K562 (cell line): ENCODE measurements around the gene CCL5. TPM values are rescaled to one million over a fixed set of nuclear protein-coding genes. Genes with fewer than 3 reads are reported as not detected.
A peak's percentile ranks its signal among the peaks of the same experiment; 100 is the strongest.

Experiments
- ATAC-seq: fragments of 200-7000 bp; cut with Tn5 transposase; 3 replicates; pipeline ENCODE4 v1.9.1; 2020; ENCODE audit warnings: moderate library complexity
- BruUV-seq: library from RNA; stranded (reverse); fragments of 400-500 nt; replicated peaks from 2 replicates; lab custom pipeline; 2021; lab: Mats Ljungman, UMichigan
- CTCF ChIA-PET: fragments of 300-600 bp; formaldehyde crosslinking; extraction: SDS; loops from one replicate; lab custom pipeline; 2021; ENCODE audit warnings: low intra/inter-chr PET ratio; lab: Yijun Ruan, JAX
- POLR2A ChIA-PET: fragments of 300-600, 350-650 bp; sonication (Branson Sonifier 250); formaldehyde crosslinking; extraction: SDS; loops from one replicate; lab custom pipeline; 2021; ENCODE audit warnings: antibody characterized with exemption, inconsistent platforms; lab: Yijun Ruan, JAX
- DNase-seq, 4 experiments: peaks; one replicate each; pipeline versions ENCODE4 v3.0.0 to v3.0.0-alpha.2; 2011 to 2018; ENCODE audit warnings: low spot score in 3 of 4, mixed read lengths in 3 of 4; ENCODE audit errors: extremely low read depth in 1 of 4
- FAIRE-seq: peaks from 2 replicates; lab custom pipeline; 2011; peaks lifted over from hg19 to GRCh38; lab: Jason Lieb, UNC
- H2AFZ ChIP-seq: 2 replicates; pipeline ENCODE4 v1.6.0; 2011; ENCODE audit warnings: low read depth, low read length, control low read depth, inconsistent platforms
- H3K27ac ChIP-seq: fragments of 200-600 bp; 3 replicates; pipeline ENCODE4 v1.8.0; 2011; ENCODE audit warnings: low read depth, mild to moderate bottlenecking, control low read depth, inconsistent platforms, low read length, moderate library complexity, mixed read lengths; ENCODE audit errors: extremely low read depth
- H3K27me3 ChIP-seq, 2 experiments: fragments of 300-600 bp in 1 of 2; 2 replicates in 1 of 2; 3 replicates in 1 of 2; pipeline versions ENCODE4 v1.6.0 to v1.8.0; 2011; ENCODE audit warnings: inconsistent platforms in 2 of 2, low read length in 2 of 2, mild to moderate bottlenecking in 1 of 2, mixed read lengths in 1 of 2, moderate library complexity in 1 of 2; ENCODE audit not compliant: control insufficient read depth in 2 of 2, insufficient read depth in 2 of 2
- H3K36me3 ChIP-seq: fragments of 300-600 bp; 3 replicates; pipeline ENCODE4 v1.8.0; 2011; ENCODE audit warnings: mild to moderate bottlenecking, low read length, inconsistent platforms; ENCODE audit not compliant: control insufficient read depth, insufficient read depth
- H3K4me1 ChIP-seq, 2 experiments: fragments of 200-600 bp in 1 of 2; replicated peaks in 1 of 2; 2 replicates in 1 of 2; 3 replicates in 1 of 2; pipeline versions ENCODE4 v1.5.1 to v1.8.0; 2011; ENCODE audit warnings: inconsistent platforms in 2 of 2, low read length in 2 of 2, mild to moderate bottlenecking in 1 of 2, mixed read lengths in 1 of 2, moderate library complexity in 1 of 2; ENCODE audit not compliant: control insufficient read depth in 2 of 2, insufficient read depth in 2 of 2
- H3K4me2 ChIP-seq: 2 replicates; pipeline ENCODE4 v1.6.1; 2011; ENCODE audit warnings: low read length, control low read depth, inconsistent platforms, mixed read lengths; ENCODE audit not compliant: insufficient read depth
- H3K4me3 ChIP-seq: fragments of 200-600 bp; sonication (generic), shearing (Covaris generic); 2 replicates; pipeline ENCODE4 v1.5.1; 2016; ENCODE audit warnings: control low read depth, inconsistent platforms
- H3K79me2 ChIP-seq: fragments of 200-600 bp; 3 replicates; pipeline ENCODE4 v1.8.0; 2011; ENCODE audit warnings: low read length, inconsistent platforms; ENCODE audit not compliant: control insufficient read depth, insufficient read depth
- H3K9ac ChIP-seq, 2 experiments: 2 replicates each; pipeline versions ENCODE4 v1.6.0 to v1.6.1; 2011; ENCODE audit warnings: low read depth in 2 of 2, low read length in 2 of 2, control low read depth in 1 of 2, inconsistent platforms in 1 of 2, mild to moderate bottlenecking in 1 of 2, mixed read lengths in 1 of 2; ENCODE audit not compliant: insufficient read depth in 1 of 2
- H3K9me1 ChIP-seq: one replicate; pipeline ENCODE4 v1.6.0; 2011; ENCODE audit warnings: inconsistent platforms, mild to moderate bottlenecking, low read length, moderate library complexity; ENCODE audit not compliant: control insufficient read depth, insufficient read depth
- H3K9me3 ChIP-seq: replicated peaks from 2 replicates; pipeline ENCODE4 v1.5.1; 2011; ENCODE audit warnings: low read depth, low read length, inconsistent platforms; ENCODE audit not compliant: control insufficient read depth, insufficient read depth
- H4K20me1 ChIP-seq: replicated peaks from 2 replicates; pipeline ENCODE4 v1.6.1; 2011; ENCODE audit warnings: low read length, inconsistent platforms, mixed read lengths; ENCODE audit not compliant: control insufficient read depth, insufficient read depth
- HSF4 ChIP-seq: fragments of 250-450 bp; sonication (Bioruptor Pico); IDR thresholded peaks from 2 replicates; pipeline ENCODE4 v2.1.2; 2022; ENCODE audit warnings: mild to moderate bottlenecking, moderate library complexity, borderline replicate concordance
- POLR2H ChIP-seq: IDR thresholded peaks from 2 replicates; pipeline ENCODE4 v1.6.1; 2016; ENCODE audit warnings: missing genetic modification characterization, low read depth, mild to moderate bottlenecking, control low read depth, missing compliant biosample characterization, moderate library complexity
- PTTG1 ChIP-seq: fragments of 450-650 bp; IDR thresholded peaks from 2 replicates; pipeline ENCODE4 v1.6.1; 2016; ENCODE audit warnings: low read depth, mild to moderate bottlenecking, missing genetic modification characterization, missing compliant biosample characterization
- PURB ChIP-seq: sonication (generic); formaldehyde crosslinking; IDR thresholded peaks from 2 replicates; pipeline ENCODE4 v1.9.0; 2021; ENCODE audit warnings: low read depth, mild to moderate bottlenecking, missing genetic modification reagents
- SRSF3 ChIP-seq: fragments of 200-400 bp; formaldehyde crosslinking; IDR thresholded peaks from 2 replicates; pipeline ENCODE4 v1.6.1; 2016; ENCODE audit warnings: mild to moderate bottlenecking, low read length, moderate library complexity; ENCODE audit not compliant: insufficient read depth
- SUPT5H ChIP-seq: fragments of 450-650 bp; IDR thresholded peaks from 2 replicates; pipeline ENCODE4 v1.6.1; 2016
- ZBTB17 ChIP-seq: fragments of 450-650 bp; formaldehyde crosslinking; IDR thresholded peaks from 2 replicates; pipeline ENCODE4 v1.4.0; 2020; ENCODE audit warnings: mild to moderate bottlenecking
- WGBS: fragments of 100-300 bp; shearing (Covaris generic); methylation state at CpG from one replicate; pipeline ENCODE4 v1.1.6; 2016; ENCODE audit warnings: low coverage, mixed read lengths; ENCODE audit not compliant: insufficient coverage; ENCODE audit errors: missing lambda C conversion rate; 5-methylcytosine and 5-hydroxymethylcytosine counted together
- in situ Hi-C: fragments of 300-500 bp; cut with MboI; formaldehyde crosslinking; loops from 4 replicates; pipeline ENCODE4 v1.15.0; 2018; ENCODE audit warnings: inconsistent platforms, mixed read lengths
- intact Hi-C: fragments of 100-400 bp; cut with micrococcal nuclease; formaldehyde crosslinking; loops from 2 replicates; pipeline ENCODE4 v1.14.2; 2022
- polyA plus RNA-seq, 8 experiments: library from polyadenylated mRNA; depleted of rRNA in 4 of 8; stranded (reverse) in 5 of 8; unstranded in 3 of 8; fragments of >200 nt; fragmentation: Nextera tagmentation in 2 of 8; fragmentation: Illumina TruSeq in 1 of 8; extraction: Ambion mirVana in 2 of 8; extraction: Trizol in 1 of 8; gene quantifications; 2 replicates each; pipeline versions ENCODE4 v1.2.1 to v1.2.3, GENCODE V29; 2011 to 2014; ENCODE audit warnings: inconsistent platforms in 1 of 8, missing spikeins in 1 of 8
- total RNA-seq, 7 experiments: library from RNA; depleted of rRNA in 6 of 7; stranded (reverse); fragments of >200 nt in 6 of 7; fragmentation: Illumina TruSeq in 2 of 7; extraction: Trizol in 2 of 7; gene quantifications; 2 replicates each; pipeline versions ENCODE4 v1.2.1 to v1.2.3, GENCODE V29; 2011 to 2021; ENCODE audit warnings: low replicate concordance in 1 of 7
- TF ChIP-seq, protein P1 (sequence below), 2 experiments: IDR thresholded peaks in 1 of 2; conservative IDR thresholded peaks in 1 of 2; 2 replicates each; pipeline ENCODE4 v1.6.1; 2016; ENCODE audit warnings: low read depth in 2 of 2, mild to moderate bottlenecking in 1 of 2, missing compliant biosample characterization in 1 of 2, missing genetic modification characterization in 1 of 2, moderate library complexity in 1 of 2
- TF ChIP-seq, protein P2 (sequence below): fragments of 450-650 bp; IDR thresholded peaks from one replicate; pipeline ENCODE4 v1.6.1; 2018; ENCODE audit warnings: mild to moderate bottlenecking, moderate library complexity; ENCODE audit not compliant: partially characterized antibody
- TF ChIP-seq, protein P3 (sequence below), 2 experiments: fragments of 450-650 bp; IDR thresholded peaks; 2 replicates each; pipeline ENCODE4 v1.6.1; 2016
- TF ChIP-seq, protein P4 (sequence below): fragments of 150-350 bp; conservative IDR thresholded peaks from 2 replicates; pipeline ENCODE4 v1.6.1; 2014; ENCODE audit warnings: low read length

The CCL5 gene
- total and polyA plus RNA-seq, 9 of the 15 experiments (the other 6 are each of a cell fraction or from before 2014, with no cell fraction given): 0.18 to 0.59 (median 0.45) TPM; not detected in 1

DNA sequence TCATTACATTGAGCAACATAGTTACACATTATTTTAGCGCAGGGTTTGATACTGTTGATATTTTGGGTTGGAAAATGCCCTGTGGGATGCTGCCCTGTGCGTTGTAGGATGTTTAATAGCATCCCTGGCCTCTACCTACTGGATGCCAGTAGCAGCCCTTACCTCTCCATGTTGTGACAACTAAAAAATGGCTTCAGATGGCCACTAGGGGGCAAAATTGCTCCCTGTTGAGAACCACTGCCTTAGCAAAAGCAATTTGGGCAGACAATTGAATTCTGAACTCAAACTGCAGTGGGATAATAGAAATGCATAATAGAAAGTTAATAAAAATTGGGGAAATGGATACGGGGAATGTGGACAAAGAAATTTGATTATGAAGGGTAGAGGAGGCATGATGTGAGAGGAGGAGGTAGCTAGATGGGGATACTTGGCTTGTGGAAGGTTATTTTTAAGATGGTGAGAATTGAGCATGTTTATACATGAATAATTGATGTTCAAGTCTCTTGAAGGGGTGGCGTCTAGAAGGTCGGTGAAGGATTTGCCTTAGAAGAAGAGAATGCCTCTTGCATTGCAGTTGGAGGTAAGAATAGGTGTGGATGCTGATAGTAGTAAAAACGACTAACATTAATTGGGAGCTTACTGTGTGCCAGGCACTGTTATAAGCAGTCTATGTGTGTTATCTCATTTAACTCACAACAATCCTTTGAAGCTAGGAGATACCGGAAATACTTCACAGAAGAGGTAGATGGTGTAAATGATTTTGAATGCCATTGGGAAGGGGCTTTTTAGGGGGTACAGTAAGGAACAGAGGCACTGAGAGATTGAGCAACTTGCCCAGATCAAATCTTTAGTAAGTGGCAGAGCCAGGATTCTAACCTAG lies 30.5 kb downstream of the CCL5 start:
- ChIA-PET CTCF (interaction anchor here (0.8 to 1.4 kb wide), 3 partner anchors 120 to 299 kb away, joined by 5 read pairs; no protein-coding TSS in a partner anchor), POLR2A (interaction anchor here (0.8 to 1.8 kb wide), 3 partner anchors 10 to 52 kb away, joined by 3 to 5 read pairs (median 4); no protein-coding TSS in a partner anchor)
- DNase-seq: peak; percentile 48 to 82 (median 54)
- H4K20me1 ChIP-seq: no peaks in the 10 kb centered on the region
- no peak overlapping the region for H3K4me3 ChIP-seq
- FAIRE-seq: no peak
- H3K4me2 ChIP-seq: no peak overlapping the region
- H3K9me1 ChIP-seq: no peaks in the 10 kb centered on the region
- no peaks in the 10 kb centered on the region for H3K9me3 ChIP-seq
- peak; percentile 92 for ATAC-seq
- in situ Hi-C loops (no loop called here), intact Hi-C loops (loop anchor here (5.0 to 10.0 kb wide), 3 partner anchors 93 to 295 kb away; partner anchors contain the start of gene LYZL6)
- H3K27ac ChIP-seq: no peak overlapping the region
- no TSS peak for BruUV-seq
- 30% methylated on average over 7 of the region's 7 CpGs for WGBS
- peaks cover 46% of the 10 kb centered on the region for H3K36me3 ChIP-seq
- no peaks in the 10 kb centered on the region for H3K4me1 ChIP-seq
- H3K27me3 ChIP-seq: no peaks in the 10 kb centered on the region
- no peak overlapping the region for H2AFZ ChIP-seq
- no peaks in the 10 kb centered on the region for H3K79me2 ChIP-seq
- no peak overlapping the region for H3K9ac ChIP-seq
- TF ChIP-seq HSF4 (no peak), POLR2H (tag) (no peak), ZBTB17 (no peak), SUPT5H (no peak), SRSF3 (no peak), PURB (CRISPR knock-in tag) (no peak), PTTG1 (tag) (no peak)
- TF ChIP-seq, protein P1, sequence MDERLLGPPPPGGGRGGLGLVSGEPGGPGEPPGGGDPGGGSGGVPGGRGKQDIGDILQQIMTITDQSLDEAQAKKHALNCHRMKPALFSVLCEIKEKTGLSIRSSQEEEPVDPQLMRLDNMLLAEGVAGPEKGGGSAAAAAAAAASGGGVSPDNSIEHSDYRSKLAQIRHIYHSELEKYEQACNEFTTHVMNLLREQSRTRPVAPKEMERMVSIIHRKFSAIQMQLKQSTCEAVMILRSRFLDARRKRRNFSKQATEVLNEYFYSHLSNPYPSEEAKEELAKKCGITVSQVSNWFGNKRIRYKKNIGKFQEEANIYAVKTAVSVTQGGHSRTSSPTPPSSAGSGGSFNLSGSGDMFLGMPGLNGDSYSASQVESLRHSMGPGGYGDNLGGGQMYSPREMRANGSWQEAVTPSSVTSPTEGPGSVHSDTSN (CRISPR knock-in tag; IDR thresholded peaks at IDR 0.05; ENCODE audit: low read depth): no peak
- TF ChIP-seq, protein P1 (tag; conservative IDR thresholded peaks at IDR 0.05; ENCODE audit: low read depth): no peak
- TF ChIP-seq, protein P2, sequence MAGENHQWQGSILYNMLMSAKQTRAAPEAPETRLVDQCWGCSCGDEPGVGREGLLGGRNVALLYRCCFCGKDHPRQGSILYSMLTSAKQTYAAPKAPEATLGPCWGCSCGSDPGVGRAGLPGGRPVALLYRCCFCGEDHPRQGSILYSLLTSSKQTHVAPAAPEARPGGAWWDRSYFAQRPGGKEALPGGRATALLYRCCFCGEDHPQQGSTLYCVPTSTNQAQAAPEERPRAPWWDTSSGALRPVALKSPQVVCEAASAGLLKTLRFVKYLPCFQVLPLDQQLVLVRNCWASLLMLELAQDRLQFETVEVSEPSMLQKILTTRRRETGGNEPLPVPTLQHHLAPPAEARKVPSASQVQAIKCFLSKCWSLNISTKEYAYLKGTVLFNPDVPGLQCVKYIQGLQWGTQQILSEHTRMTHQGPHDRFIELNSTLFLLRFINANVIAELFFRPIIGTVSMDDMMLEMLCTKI: no peak
- TF ChIP-seq, protein P3, sequence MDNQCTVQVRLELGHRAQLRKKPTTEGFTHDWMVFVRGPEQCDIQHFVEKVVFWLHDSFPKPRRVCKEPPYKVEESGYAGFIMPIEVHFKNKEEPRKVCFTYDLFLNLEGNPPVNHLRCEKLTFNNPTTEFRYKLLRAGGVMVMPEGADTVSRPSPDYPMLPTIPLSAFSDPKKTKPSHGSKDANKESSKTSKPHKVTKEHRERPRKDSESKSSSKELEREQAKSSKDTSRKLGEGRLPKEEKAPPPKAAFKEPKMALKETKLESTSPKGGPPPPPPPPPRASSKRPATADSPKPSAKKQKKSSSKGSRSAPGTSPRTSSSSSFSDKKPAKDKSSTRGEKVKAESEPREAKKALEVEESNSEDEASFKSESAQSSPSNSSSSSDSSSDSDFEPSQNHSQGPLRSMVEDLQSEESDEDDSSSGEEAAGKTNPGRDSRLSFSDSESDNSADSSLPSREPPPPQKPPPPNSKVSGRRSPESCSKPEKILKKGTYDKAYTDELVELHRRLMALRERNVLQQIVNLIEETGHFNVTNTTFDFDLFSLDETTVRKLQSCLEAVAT (IDR thresholded peaks at IDR 0.05): no peak
- TF ChIP-seq, protein P4, sequence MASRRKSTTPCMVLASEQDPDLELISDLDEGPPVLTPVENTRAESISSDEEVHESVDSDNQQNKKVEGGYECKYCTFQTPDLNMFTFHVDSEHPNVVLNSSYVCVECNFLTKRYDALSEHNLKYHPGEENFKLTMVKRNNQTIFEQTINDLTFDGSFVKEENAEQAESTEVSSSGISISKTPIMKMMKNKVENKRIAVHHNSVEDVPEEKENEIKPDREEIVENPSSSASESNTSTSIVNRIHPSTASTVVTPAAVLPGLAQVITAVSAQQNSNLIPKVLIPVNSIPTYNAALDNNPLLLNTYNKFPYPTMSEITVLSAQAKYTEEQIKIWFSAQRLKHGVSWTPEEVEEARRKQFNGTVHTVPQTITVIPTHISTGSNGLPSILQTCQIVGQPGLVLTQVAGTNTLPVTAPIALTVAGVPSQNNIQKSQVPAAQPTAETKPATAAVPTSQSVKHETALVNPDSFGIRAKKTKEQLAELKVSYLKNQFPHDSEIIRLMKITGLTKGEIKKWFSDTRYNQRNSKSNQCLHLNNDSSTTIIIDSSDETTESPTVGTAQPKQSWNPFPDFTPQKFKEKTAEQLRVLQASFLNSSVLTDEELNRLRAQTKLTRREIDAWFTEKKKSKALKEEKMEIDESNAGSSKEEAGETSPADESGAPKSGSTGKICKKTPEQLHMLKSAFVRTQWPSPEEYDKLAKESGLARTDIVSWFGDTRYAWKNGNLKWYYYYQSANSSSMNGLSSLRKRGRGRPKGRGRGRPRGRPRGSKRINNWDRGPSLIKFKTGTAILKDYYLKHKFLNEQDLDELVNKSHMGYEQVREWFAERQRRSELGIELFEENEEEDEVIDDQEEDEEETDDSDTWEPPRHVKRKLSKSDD: no peak
